GM21737 (cell line): ENCODE results near the gene ZFP1.
"Not testable (repeated sequence)": the region's sequence is repeated elsewhere in the genome, so short reads cannot be mapped to it uniquely, and the experiment has no call there.

Source experiments
- ATAC-seq: cut with Tn5 transposase; IDR thresholded peaks from one replicate; pipeline ENCODE4 v1.9.1; 2021; ENCODE audit warnings: mild to moderate bottlenecking, moderate library complexity; ENCODE audit not compliant: unreplicated experiment

The ZFP1 gene

DNA sequence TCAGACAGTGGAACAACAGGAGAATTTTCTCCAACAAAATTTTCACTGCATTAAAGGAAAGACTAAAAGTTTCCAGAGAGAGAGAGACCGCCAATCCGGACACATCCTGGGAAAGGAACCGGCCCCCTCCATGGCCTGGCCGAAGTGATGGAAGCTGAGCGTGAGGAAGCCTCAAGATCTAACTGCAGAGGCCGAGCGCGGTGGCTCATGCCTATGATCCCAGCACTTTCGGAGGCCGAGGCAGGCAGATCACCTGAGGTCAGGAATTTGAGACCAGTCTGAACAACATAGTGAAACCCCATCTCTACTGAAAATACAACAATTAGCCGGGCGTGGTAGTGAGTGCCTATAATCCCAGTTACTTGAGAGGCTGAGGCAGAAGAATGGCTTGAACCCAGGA lies 54.8 kb downstream of the ZFP1 start:
- ATAC-seq: no peak

DNA sequence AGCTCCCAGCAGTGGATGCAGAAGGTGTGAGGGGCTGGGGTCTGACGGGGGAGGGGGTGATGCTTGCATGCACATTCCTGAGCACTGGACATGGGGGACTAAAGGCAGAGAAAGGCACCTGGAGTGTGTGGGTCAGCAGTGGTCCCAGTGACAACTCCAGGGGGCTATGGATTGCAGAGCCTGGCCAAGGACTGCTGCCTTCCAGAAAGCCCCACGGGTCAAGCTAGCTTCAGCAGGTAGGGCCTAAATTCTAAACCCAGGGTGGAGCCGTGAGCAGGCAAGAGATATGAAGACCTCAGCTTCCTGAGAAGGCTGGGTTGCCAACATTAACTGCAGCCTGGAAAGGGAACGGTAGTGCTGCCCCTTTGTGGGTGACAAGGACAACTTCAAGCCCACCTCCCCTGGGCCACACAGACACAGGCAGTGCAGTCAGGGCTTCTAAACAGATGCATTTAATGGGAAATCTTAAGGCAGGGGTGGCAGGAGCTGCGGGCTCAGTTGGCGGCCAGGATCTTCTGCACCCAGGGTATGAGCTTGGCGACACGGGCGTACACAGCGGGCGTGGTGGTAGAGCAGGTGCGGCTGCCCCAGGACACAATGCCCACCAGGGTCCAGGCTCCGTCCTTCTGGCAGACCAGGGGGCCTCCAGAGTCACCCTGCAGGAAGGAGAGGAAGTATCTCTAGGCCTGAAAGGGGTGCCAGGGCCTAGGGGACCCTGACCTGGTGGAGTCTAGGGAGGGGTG lies 55.5 kb downstream of the ZFP1 start:
- ATAC-seq: no peak

- ATAC-seq: no peak
Observed at GRCh38 chr16:75204410-75204758, 56.1 kb downstream of the ZFP1 start.

- ATAC-seq: not testable (repeated sequence)
Observed at GRCh38 chr16:75204905-75205304, 56.6 kb downstream of the ZFP1 start.

DNA sequence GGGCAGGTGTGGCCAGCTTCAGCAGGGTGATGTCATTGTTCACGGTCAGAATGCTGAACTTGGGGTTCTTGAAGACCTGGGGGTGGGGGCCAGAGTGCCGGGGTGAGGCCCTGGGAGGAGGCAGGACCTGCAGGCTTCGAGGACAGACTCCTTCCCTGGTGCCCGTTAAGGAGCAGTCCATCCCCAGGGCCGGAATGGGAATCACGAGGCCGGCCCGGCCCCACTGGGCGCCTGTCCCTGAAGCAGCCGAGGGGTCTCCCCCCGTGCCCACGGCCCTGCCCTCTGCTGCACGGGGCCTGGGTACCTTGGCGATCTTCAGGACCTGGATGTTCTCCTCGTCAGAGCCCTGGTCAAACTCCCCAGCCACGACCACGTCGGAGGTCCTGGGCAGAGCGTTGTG lies 57.1 kb downstream of the ZFP1 start:
- not testable (repeated sequence) for ATAC-seq

- not testable (repeated sequence) for ATAC-seq
Observed at GRCh38 chr16:75205961-75206748, 57.8 kb downstream of the ZFP1 start.

GRCh38 chr16:75206749-75207451 lies 58.6 kb downstream of the ZFP1 start, which contains the start of gene CTRB2:
CTRB2 (minus strand) TSS chr16:75207161; CDS start chr16:75207141, 20 bp downstream.
- ATAC-seq: no peak

GRCh38 chr16:75207831-75208230 lies 59.5 kb downstream of the ZFP1 start:
- no peak for ATAC-seq

DNA sequence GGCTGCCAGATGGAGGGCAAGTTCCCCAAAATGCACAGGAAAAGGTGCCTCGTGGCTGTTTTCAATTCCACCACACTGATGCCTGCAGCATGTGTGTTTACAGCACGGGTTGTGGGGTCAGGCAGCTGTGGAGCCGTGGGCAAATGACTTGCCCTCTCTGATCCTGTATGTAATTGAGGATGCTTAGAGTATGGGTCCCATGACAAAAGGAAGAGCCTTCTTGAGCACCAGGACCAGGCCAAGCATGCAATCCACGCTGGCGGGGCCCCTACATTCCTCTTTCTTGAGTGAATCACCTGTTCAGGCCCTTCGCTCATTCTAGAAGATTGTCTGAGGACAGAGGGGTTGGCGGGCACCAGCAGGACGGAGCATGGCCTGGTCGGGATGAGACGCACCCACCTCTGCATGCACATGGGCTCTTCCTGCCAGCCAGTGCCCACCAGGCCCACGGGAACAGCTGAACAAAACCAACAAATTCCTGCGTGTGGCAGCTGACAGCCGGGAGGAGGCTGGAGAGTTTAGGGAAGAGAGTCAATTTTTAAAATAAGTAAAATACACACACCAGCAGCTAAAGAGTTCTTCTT lies 60.0 kb downstream of the ZFP1 start:
- no peak for ATAC-seq

DNA sequence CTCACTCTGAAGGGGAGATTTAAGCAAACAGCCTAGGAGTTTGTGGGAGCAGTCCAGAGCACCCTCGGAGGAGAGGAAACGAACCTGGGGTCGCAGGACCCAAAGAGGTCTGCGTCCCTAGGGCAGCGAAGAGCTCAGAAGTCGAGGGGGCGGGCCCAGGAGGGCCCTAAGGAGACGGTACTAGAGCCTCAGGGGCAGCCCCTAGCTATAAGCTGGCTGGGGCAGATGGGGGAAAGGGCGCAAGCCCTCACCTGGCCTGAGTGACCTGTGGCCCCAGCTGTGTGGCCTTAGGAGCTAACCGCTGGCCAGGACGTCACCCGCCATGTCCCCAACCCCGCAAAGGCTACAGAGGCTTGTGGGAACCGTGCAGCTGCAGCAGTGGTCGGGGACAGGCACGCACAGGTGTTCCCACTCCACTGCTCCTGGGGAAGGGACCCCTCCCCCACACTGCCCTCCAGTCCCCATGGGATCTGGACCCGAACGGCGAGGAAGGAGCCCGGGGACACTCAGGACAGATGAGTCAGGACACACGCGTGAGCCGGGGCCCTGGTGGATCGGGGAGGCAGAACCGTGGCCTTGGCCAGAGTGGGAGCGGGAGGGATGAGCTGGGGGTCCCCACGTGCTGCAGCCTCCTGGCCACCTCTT lies 60.7 kb downstream of the ZFP1 start:
- no peak for ATAC-seq

- ATAC-seq: not testable (repeated sequence)
Observed at GRCh38 chr16:75209514-75209913, 61.2 kb downstream of the ZFP1 start.

DNA sequence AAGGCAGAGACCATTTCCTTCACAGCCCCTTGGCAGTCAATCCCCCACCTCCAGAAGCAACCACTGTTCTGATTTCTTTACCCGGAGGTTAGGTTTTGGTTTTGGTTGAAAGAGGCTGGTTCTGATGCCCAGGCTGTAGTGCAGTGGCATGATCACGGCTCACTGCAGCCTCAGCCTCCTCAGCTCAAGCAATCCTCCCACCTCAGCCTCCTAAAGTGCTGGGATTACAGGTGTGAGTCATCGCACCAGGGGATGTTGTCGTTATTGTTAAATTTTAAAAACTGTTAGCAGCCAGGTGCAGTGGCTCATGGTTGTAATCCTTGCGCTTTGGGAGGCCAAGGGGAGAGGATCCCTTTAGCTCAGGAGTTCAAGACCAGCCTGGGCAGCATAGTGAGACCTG lies 61.6 kb downstream of the ZFP1 start:
- ATAC-seq: no peak

GRCh38 chr16:75211286-75211685 lies 63.0 kb downstream of the ZFP1 start:
- ATAC-seq: not testable (repeated sequence)

- no peak for ATAC-seq
Observed at GRCh38 chr16:75216127-75216526, 67.8 kb downstream of the ZFP1 start.

DNA sequence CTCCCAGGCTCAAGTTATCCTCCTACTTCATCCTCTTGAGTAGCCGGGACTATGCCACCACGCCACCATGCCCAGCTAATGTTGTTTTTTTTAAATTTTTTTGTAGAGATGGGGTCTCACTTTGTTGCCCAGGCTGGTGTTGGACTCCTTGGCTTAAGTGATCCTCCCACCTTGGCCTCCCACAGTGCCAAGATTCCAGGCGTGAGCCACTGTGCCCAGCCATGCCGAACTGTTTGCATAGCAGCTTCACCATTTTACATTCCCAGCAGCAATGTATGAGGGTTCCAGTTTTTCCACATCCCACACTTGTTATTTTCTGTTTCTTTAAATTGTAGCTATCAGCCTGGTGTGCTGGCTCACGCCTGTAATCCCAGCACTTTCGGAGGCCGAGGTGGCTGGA lies 68.3 kb downstream of the ZFP1 start:
- ATAC-seq: no peak

- ATAC-seq: no peak
Observed at GRCh38 chr16:75217389-75217851, 69.1 kb downstream of the ZFP1 start.

- ATAC-seq: peak; percentile 49
Observed at GRCh38 chr16:75218256-75219076, 70.1 kb downstream of the ZFP1 start, which contains the start of gene CTRB1. CTRB1 (plus strand) TSS chr16:75218988; CDS start chr16:75219008, 20 bp downstream.

DNA sequence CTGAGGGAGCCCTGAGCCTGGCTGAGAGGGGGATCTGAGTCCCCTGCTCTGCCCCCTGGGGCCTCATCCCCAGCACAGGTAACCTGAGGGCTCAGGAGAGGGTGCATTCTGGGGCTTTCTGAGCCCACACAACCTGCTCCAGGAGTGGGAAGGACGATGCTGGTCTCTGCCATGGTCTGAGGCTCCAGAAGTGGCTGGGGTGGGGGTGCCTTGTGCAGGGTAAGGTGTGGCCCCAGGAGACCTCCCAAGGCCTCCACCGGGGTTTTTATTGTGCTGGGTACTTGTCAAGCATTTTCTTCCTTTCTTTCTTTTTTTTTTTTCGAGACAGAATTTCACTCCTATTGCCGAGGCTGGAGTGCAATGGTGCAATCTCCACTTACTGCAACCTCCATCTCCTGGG lies 70.8 kb downstream of the ZFP1 start:
- ATAC-seq: no peak

GRCh38 chr16:75219838-75220237 lies 71.5 kb downstream of the ZFP1 start:
- ATAC-seq: no peak
